WERI-Rb-1 (cell line): ENCODE measurements around the gene POGLUT2.

Source experiments
- DNase-seq: peaks from one replicate; pipeline ENCODE4 v3.0.0-alpha.2; 2020
- H3K27ac ChIP-seq: fragments of 250-450 bp; sonication (Bioruptor Pico); 2 replicates; pipeline ENCODE4 v1.5.1; 2020; ENCODE audit warnings: mild to moderate bottlenecking, moderate library complexity
- H3K27me3 ChIP-seq: fragments of 250-450 bp; sonication (Bioruptor Pico); 2 replicates; pipeline ENCODE4 v1.5.1; 2021; ENCODE audit warnings: mild to moderate bottlenecking, low read depth, moderate library complexity; ENCODE audit not compliant: insufficient read depth, severe bottlenecking
- H3K36me3 ChIP-seq: fragments of 250-450 bp; sonication (Bioruptor Pico); 2 replicates; pipeline ENCODE4 v1.5.1; 2020; ENCODE audit warnings: mild to moderate bottlenecking, moderate library complexity
- H3K4me3 ChIP-seq: 2 replicates; pipeline ENCODE4 v1.5.1; 2011; ENCODE audit warnings: low read depth, mild to moderate bottlenecking, control low read depth, low read length
- H3K9me3 ChIP-seq: fragments of 250-450 bp; sonication (Bioruptor Pico); 2 replicates; pipeline ENCODE4 v1.5.1; 2021; ENCODE audit warnings: mild to moderate bottlenecking, moderate library complexity; ENCODE audit not compliant: severe bottlenecking
- TF ChIP-seq, protein P1 (sequence below): IDR thresholded peaks from 2 replicates; pipeline ENCODE4 v1.5.1; 2011; ENCODE audit warnings: low read depth, mild to moderate bottlenecking, control low read depth, inconsistent platforms, low read length

POGLUT2 gene

GRCh38 chr13:102800145-102801041, 1.6 kb upstream of the POGLUT2 start:
- H3K27me3 ChIP-seq, result no peaks in the 10 kb centered on the region
- TF ChIP-seq, protein P1, sequence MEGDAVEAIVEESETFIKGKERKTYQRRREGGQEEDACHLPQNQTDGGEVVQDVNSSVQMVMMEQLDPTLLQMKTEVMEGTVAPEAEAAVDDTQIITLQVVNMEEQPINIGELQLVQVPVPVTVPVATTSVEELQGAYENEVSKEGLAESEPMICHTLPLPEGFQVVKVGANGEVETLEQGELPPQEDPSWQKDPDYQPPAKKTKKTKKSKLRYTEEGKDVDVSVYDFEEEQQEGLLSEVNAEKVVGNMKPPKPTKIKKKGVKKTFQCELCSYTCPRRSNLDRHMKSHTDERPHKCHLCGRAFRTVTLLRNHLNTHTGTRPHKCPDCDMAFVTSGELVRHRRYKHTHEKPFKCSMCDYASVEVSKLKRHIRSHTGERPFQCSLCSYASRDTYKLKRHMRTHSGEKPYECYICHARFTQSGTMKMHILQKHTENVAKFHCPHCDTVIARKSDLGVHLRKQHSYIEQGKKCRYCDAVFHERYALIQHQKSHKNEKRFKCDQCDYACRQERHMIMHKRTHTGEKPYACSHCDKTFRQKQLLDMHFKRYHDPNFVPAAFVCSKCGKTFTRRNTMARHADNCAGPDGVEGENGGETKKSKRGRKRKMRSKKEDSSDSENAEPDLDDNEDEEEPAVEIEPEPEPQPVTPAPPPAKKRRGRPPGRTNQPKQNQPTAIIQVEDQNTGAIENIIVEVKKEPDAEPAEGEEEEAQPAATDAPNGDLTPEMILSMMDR, result peak; percentile 88
- H3K36me3 ChIP-seq, result peaks cover 34% of the 10 kb centered on the region
- no peaks in the 10 kb centered on the region for H3K9me3 ChIP-seq
- H3K27ac ChIP-seq, result peak overlapping the region; percentile 87
- peak overlapping the region; percentile 73 for H3K4me3 ChIP-seq
- peak; percentile 95 for DNase-seq

GRCh38 chr13:102799426-102800144, 809 bp upstream of the POGLUT2 start:
- Histone ChIP-seq H3K9me3 (no peaks in the 10 kb centered on the region), H3K36me3 (peaks cover 35% of the 10 kb centered on the region), H3K4me3 (peak overlapping the region; percentile 73), H3K27ac (peak overlapping the region; percentile 87), H3K27me3 (no peaks in the 10 kb centered on the region)
- peak; percentile 61 for DNase-seq
- TF ChIP-seq, protein P1, result no peak

GRCh38 chr13:102793611-102794355, 5.0 kb downstream of the POGLUT2 start:
- H3K27ac ChIP-seq, result no peak overlapping the region
- H3K27me3 ChIP-seq, result no peaks in the 10 kb centered on the region
- TF ChIP-seq, protein P1, result no peak
- H3K36me3 ChIP-seq, result peaks cover 77% of the 10 kb centered on the region
- H3K9me3 ChIP-seq, result no peaks in the 10 kb centered on the region
- no peak for DNase-seq
- no peak overlapping the region for H3K4me3 ChIP-seq

DNA sequence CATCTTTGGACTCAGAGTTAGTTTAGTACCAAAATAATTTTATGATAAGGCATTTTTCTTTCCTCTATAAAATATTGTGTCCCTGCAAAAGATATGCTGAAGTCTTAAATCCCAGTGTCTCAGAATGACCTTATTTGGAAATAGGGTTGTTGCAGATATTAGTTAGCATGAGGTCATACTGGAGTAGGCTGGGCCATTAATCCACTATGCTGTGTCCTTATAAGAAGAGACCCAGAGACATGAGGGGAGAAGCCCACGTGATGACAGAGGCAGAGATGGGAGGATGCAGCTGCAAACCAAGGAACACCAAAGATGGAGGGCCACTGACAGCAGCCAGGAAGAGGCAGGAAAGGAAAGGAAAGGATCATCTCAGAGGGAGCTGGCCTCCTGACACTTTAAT, 6.4 kb downstream of the POGLUT2 start:
- Histone ChIP-seq H3K27ac (no peak overlapping the region), H3K9me3 (no peaks in the 10 kb centered on the region), H3K27me3 (no peaks in the 10 kb centered on the region), H3K4me3 (no peak overlapping the region), H3K36me3 (peaks cover 91% of the 10 kb centered on the region)
- DNase-seq, result no peak
- TF ChIP-seq, protein P1, result no peak

DNA sequence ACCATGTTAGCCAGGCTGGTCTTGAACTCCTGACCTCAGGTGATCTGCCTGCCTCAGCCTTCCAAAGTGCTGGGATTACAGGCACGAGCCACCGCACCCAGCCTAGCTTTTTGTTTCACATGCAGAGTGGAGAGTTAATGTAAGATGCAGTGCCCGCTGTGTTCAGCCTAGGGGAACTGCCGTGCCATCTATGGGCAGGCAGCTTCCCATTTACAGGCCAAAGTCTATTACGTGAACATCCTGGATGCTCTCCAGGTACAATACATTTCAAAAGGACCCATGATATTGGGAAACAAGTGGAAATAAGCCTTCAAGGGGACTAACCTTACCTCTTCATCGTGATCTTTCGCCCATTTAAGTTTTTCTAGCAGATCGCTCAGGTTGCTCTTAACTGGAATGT, 10.1 kb downstream of the POGLUT2 start:
- no peaks in the 10 kb centered on the region for H3K9me3 ChIP-seq
- no peak overlapping the region for H3K4me3 ChIP-seq
- no peak overlapping the region for H3K27ac ChIP-seq
- TF ChIP-seq, protein P1, result no peak
- peaks cover 100% of the 10 kb centered on the region for H3K36me3 ChIP-seq
- DNase-seq, result no peak
- H3K27me3 ChIP-seq, result no peaks in the 10 kb centered on the region
